NCI-H524 treated with DMSO at 0.1 percent for 48 hours (cell line): ENCODE results near the gene FUT9.
A peak's percentile ranks its signal among the peaks of the same experiment; 100 is the strongest.
"Not testable (repeated sequence)": the region's sequence is repeated elsewhere in the genome, so short reads cannot be mapped to it uniquely, and the experiment has no call there.

ENCODE experiments used
- DNase-seq: peaks from one replicate; lab custom pipeline; 2025; lab: John Stamatoyannopoulos, UW

Gene FUT9

DNA sequence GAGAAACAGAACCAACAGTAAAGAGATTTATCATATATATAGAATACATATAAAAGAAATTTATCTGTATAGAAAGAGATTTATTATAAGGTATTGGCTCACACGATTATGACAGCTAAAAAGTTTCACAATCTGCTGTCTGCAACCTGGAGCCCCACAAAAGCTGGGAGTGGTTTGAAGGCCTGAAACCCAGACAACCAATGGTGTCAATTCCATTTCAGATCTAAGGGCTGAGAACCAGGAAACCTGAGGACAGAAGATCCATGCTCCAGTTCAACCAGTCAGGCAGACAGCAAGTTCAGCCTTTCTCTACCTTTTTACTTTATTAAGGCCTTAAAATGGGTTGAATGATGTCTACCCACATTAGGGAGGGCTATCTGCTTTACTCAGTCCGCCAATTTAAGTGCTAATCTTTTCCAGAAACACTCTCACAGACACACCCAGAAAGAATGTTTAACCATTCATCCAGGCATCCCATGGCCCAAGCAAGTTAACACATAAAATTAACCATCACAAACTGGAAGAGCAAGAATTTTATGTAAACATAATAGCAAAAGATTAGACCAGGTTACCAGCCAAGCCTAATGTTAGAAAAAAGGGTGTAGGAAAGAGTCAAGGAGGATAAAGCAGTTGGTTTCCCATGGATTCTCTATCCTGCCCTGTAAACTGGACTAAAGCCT, 170.9 kb downstream of the FUT9 start:
- DNase-seq = no peak

DNA sequence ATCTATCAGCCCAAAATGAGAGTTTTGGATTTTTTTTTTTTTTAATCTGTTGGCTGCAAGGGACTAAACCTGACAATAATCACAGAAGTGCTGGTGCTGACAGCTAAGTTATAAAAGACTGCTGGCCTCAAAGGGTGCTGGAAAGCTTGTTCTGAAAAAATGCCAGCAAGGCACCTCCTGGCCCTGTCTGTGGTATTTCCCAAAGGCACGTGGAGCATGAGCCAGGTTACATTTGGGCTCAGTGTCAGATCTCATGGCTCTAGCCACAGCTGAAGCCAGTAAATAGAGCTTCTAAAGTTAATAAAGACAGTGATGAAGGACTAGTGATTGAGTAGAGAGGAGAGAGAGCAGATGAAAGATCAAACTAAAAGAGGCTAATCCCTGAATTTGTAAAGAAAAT, 178.9 kb downstream of the FUT9 start:
- no peak for DNase-seq

GRCh38 chr6:96195272-96195671, 179.5 kb downstream of the FUT9 start:
- no peak for DNase-seq

GRCh38 chr6:96196633-96197032, 180.9 kb downstream of the FUT9 start:
- DNase-seq = no peak

- no peak for DNase-seq
Observed at GRCh38 chr6:96197241-96197640, 181.5 kb downstream of the FUT9 start.

- no peak for DNase-seq
Observed at GRCh38 chr6:96202571-96202970, 186.8 kb downstream of the FUT9 start.

DNA sequence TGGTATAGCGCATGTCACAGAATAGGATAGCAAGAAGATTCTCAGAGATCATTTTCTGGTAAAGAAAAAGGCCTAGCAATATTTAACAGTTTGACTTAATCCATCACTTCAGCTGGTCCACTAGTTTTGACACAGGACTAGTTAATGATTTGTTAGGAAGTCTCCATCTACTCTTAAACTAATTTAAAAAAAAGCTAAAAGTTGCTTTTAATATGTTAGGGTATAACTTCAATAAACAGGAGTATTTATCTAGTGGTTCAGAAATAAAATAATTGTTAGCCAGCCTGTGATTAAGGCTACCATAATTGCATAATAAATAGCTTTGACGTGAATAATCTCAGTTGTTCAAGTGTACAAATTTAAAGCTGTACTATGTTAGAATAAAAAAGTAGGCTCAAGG, 195.6 kb downstream of the FUT9 start:
- no peak for DNase-seq

- DNase-seq = no peak
Observed at GRCh38 chr6:96212066-96212465, 196.3 kb downstream of the FUT9 start.

- DNase-seq = no peak
Observed at GRCh38 chr6:96213784-96214183, 198.0 kb downstream of the FUT9 start.

DNA sequence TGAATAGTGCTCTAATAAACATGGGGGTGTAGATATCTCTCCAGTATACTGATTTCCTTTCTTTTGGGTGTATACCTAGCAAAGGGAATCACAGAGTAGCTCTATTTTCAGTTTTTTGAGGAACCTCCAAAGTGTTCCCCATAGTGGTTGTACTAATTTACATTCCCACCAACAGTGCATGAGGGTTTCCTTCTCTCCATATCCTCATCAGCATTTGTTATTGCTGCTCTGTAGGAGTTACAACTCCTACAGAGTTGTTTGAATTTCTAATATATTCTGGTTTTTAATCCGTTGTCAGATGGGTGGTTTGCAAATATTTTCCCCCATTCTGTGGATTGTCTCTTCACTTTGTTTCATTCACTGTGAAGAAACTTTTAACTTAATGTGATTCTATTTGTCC, 207.9 kb downstream of the FUT9 start:
- DNase-seq = no peak

GRCh38 chr6:96227135-96227534, 211.4 kb downstream of the FUT9 start:
- DNase-seq = no peak

DNA sequence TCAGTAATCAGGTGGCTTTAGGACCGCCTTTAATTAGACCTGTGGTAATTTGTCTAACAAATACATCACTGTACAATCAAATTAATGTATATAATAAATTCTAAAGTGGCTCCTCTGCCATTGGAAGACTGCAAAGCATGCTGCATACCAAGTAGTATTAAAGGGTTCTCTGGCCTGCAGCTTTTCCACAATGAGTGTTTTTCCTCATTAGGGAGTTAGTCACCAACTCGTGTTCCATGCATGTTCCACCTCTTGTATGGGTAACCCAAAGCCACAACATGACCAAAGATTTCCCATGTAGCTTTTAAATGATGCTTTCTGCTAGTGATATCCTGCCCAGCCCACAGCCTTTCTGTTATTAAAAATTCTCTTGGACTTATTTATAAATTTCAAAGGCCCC, 218.7 kb downstream of the FUT9 start:
- DNase-seq = no peak

- no peak for DNase-seq
Observed at GRCh38 chr6:96235927-96236326, 220.2 kb downstream of the FUT9 start.

GRCh38 chr6:96236471-96236870, 220.7 kb downstream of the FUT9 start:
- DNase-seq = no peak

GRCh38 chr6:96237638-96238347, 222.0 kb downstream of the FUT9 start:
- DNase-seq = no peak

DNA sequence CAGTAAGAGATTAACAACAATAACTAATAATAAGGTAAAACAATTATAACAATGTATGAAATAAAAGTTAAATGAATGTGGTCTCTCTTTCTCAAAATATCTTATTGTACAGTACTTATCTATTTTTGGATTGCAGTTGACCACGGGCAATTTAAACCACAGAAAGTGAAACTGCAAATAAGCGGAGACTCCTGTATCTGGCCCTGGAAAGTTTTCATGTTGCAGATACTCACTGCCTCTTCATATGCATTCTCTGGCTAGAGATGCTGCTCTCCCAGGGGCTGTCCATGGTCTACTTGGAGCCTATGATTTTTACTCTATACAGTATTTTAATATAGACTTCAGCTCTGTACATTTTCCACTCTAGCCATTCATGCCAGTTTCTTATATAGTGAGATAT, 230.8 kb downstream of the FUT9 start:
- DNase-seq = no peak

GRCh38 chr6:96249755-96250154, 234.0 kb downstream of the FUT9 start:
- DNase-seq = no peak

DNA sequence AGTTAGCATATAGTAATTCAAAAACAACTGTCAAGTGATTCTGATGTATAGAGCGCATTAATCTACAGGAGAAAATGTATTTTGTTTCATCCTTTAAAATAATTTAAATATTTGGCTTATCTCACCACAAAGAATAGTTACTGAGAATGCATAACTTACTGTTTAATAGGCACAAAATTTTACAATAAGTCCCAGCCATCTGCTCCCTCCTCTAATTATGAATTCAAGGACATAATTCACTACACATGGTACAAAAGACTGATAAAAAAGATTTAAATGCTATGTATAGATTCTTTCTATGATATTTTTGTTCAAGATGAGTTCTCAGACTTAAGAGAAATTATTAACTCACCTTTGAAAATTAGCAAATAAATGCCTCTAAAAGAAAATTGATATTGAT, 242.0 kb downstream of the FUT9 start:
- peak; percentile 39 for DNase-seq

DNA sequence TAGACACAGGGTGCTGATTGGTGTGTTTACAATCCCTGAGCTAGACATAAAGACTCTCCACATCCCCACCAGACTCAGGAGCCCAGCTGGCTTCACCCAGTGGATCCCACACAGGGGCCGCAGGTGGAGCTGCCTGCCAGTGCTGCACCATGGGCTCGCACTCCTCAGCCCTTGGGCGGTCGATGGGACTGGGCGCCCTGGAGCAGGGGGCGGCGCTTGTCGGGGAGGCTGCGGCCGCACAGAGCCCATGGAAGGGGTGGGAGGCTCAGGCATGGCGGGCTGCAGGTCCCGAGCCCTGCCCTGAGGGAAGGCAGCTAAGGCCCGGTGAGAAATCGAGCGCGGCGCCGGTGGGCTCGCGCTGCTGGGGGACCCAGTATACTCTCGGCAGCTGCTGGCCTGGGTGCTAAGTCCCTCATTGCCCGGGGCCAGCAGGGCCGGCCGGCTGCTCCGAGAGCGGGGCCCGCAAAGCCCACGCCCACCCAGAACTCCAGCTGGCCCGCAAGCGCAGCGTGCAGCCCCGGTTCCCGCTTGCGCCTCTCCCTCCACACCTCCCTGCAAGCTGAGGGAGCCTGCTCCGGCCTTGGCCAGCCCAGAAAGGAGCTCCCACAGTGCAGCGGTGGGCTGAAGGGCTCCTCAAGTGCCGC, 245.1 kb downstream of the FUT9 start:
- DNase-seq = not testable (repeated sequence)
